C4-2B (cell line): ENCODE measurements around the gene MBLAC1.

Experiments
- H3K27ac ChIP-seq: fragments of 450-650 bp; 2 replicates; pipeline ENCODE4 v1.5.1; 2017
- CTCF ChIP-seq: fragments of 450-650 bp; conservative IDR thresholded peaks from 2 replicates; pipeline ENCODE4 v1.5.1; 2017; ENCODE audit warnings: mild to moderate bottlenecking
- ZFX ChIP-seq: fragments of 450-650 bp; IDR thresholded peaks from 2 replicates; pipeline ENCODE4 v1.6.1; 2017

The MBLAC1 gene

GRCh38 chr7:100173806-100174495, 47.2 kb downstream of the MBLAC1 start:
- no peak for TF ChIP-seq CTCF
- no peak overlapping the region for H3K27ac ChIP-seq

- H3K27ac ChIP-seq, result no peak overlapping the region
- TF ChIP-seq ZFX (no peak), CTCF (no peak)
Observed at GRCh38 chr7:100174582-100174981, 47.8 kb downstream of the MBLAC1 start.

- no peak overlapping the region for H3K27ac ChIP-seq
- no peak for TF ChIP-seq CTCF
Observed at GRCh38 chr7:100175296-100175935, 48.6 kb downstream of the MBLAC1 start.

- no peak for TF ChIP-seq CTCF
- no peak for TF ChIP-seq ZFX
- peak overlapping the region; percentile 53 for H3K27ac ChIP-seq
Observed at GRCh38 chr7:100176096-100177044, 49.6 kb downstream of the MBLAC1 start.

- no peak for TF ChIP-seq CTCF
- TF ChIP-seq ZFX, result no peak
- H3K27ac ChIP-seq, result peak within 1 kb of the TSS; percentile 53
Observed at GRCh38 chr7:100177045-100178001, 50.6 kb downstream of the MBLAC1 start, which contains the start of the genes GPC2 and STAG3. Gene GPC2 (minus strand): TSS chr7:100177381. CDS start chr7:100177199, 182 bp downstream. Gene STAG3 (plus strand): TSS chr7:100177918. CDS start chr7:100180557, 2,639 bp downstream.
